H54 (cell line): ENCODE results near the gene ZMYND19.
"Not testable (repeated sequence)": the region's sequence is repeated elsewhere in the genome, so short reads cannot be mapped to it uniquely, and the experiment has no call there.

Experiments
- DNase-seq: peaks from one replicate; pipeline ENCODE4 v3.0.0; 2011; ENCODE audit warnings: low spot score, mixed read lengths; ENCODE audit not compliant: insufficient read length
- FAIRE-seq: peaks from 3 replicates; lab custom pipeline; 2011; peaks lifted over from hg19 to GRCh38; lab: Jason Lieb, UNC
- POLR2A ChIP-seq: IDR thresholded peaks from 2 replicates; pipeline ENCODE4 v1.6.1; 2011; ENCODE audit warnings: low read depth, mild to moderate bottlenecking, low read length

ZMYND19 gene

GRCh38 chr9:137607141-137607857 lies 17.0 kb upstream of the ZMYND19 start:
- TF ChIP-seq POLR2A: no peak
- no peak for DNase-seq
- no peak for FAIRE-seq

GRCh38 chr9:137606734-137607138 lies 16.4 kb upstream of the ZMYND19 start:
- DNase-seq (no peak), FAIRE-seq (no peak)
- TF ChIP-seq POLR2A: no peak

GRCh38 chr9:137606005-137606621 lies 15.8 kb upstream of the ZMYND19 start:
- no peak for TF ChIP-seq POLR2A
- FAIRE-seq (no peak), DNase-seq (no peak)

- DNase-seq (peak; percentile 96), FAIRE-seq (no peak)
- peak; percentile 80 for TF ChIP-seq POLR2A
Observed at GRCh38 chr9:137605121-137606004, 15.1 kb upstream of the ZMYND19 start, which contains the start of gene ARRDC1. ARRDC1 (plus strand) TSS chr9:137605686; CDS start chr9:137605718, 32 bp downstream.

- no peak for FAIRE-seq
- TF ChIP-seq POLR2A: no peak
- DNase-seq: no peak
Observed at GRCh38 chr9:137604345-137605086, 14.2 kb upstream of the ZMYND19 start.

- no peak for TF ChIP-seq POLR2A
- DNase-seq: no peak
- no peak for FAIRE-seq
Observed at GRCh38 chr9:137603879-137604278, 13.6 kb upstream of the ZMYND19 start.

- DNase-seq (no peak), FAIRE-seq (no peak)
- no peak for TF ChIP-seq POLR2A
Observed at GRCh38 chr9:137602661-137603060, 12.3 kb upstream of the ZMYND19 start.

- TF ChIP-seq POLR2A: no peak
- no peak for FAIRE-seq
- DNase-seq: no peak
Observed at GRCh38 chr9:137598943-137599342, 8.6 kb upstream of the ZMYND19 start.

- not testable (repeated sequence) for DNase-seq, FAIRE-seq
Observed at GRCh38 chr9:137596577-137596976, 6.3 kb upstream of the ZMYND19 start.

GRCh38 chr9:137593176-137593575 lies 2.9 kb upstream of the ZMYND19 start:
- no peak for FAIRE-seq
- DNase-seq: no peak
- no peak for TF ChIP-seq POLR2A

- DNase-seq (no peak), FAIRE-seq (no peak)
- TF ChIP-seq POLR2A: no peak
Observed at GRCh38 chr9:137592767-137593166, 2.5 kb upstream of the ZMYND19 start.

GRCh38 chr9:137590123-137590468 lies 216 bp downstream of the ZMYND19 start:
- no peak for TF ChIP-seq POLR2A
- DNase-seq (no peak), FAIRE-seq (no peak)

- FAIRE-seq (no peak), DNase-seq (no peak)
- TF ChIP-seq POLR2A: no peak
Observed at GRCh38 chr9:137589441-137590122, 730 bp downstream of the ZMYND19 start.
